Measurements from ENCODE around the gene MTG2.

- TF ChIP-seq MXI1 (IDR thresholded peaks at IDR 0.05; ENCODE audit: borderline replicate concordance, low read depth, low read length) = no peak
- TF ChIP-seq, protein P1, sequence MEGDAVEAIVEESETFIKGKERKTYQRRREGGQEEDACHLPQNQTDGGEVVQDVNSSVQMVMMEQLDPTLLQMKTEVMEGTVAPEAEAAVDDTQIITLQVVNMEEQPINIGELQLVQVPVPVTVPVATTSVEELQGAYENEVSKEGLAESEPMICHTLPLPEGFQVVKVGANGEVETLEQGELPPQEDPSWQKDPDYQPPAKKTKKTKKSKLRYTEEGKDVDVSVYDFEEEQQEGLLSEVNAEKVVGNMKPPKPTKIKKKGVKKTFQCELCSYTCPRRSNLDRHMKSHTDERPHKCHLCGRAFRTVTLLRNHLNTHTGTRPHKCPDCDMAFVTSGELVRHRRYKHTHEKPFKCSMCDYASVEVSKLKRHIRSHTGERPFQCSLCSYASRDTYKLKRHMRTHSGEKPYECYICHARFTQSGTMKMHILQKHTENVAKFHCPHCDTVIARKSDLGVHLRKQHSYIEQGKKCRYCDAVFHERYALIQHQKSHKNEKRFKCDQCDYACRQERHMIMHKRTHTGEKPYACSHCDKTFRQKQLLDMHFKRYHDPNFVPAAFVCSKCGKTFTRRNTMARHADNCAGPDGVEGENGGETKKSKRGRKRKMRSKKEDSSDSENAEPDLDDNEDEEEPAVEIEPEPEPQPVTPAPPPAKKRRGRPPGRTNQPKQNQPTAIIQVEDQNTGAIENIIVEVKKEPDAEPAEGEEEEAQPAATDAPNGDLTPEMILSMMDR (conservative IDR thresholded peaks at IDR 0.05; ENCODE audit: low read depth, low read length) = no peak
- no peak for TF ChIP-seq RCOR1 (IDR thresholded peaks at IDR 0.05; ENCODE audit: insufficient replicate concordance, low read length)
- no peak for TF ChIP-seq POLR2A (IDR thresholded peaks at IDR 0.05; ENCODE audit: low read depth, low read length)
- no peak for TF ChIP-seq BHLHE40 (IDR thresholded peaks at IDR 0.05; ENCODE audit: low read depth, low read length)
- TF ChIP-seq, protein P2, sequence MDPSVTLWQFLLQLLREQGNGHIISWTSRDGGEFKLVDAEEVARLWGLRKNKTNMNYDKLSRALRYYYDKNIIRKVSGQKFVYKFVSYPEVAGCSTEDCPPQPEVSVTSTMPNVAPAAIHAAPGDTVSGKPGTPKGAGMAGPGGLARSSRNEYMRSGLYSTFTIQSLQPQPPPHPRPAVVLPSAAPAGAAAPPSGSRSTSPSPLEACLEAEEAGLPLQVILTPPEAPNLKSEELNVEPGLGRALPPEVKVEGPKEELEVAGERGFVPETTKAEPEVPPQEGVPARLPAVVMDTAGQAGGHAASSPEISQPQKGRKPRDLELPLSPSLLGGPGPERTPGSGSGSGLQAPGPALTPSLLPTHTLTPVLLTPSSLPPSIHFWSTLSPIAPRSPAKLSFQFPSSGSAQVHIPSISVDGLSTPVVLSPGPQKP (IDR thresholded peaks at IDR 0.05; ENCODE audit: borderline replicate concordance, low read depth, low read length) = no peak
- TF ChIP-seq CEBPB (IDR thresholded peaks at IDR 0.05; ENCODE audit: low read depth, low read length) = no peak
- TF ChIP-seq MAFK (IDR thresholded peaks at IDR 0.05; ENCODE audit: low read depth, low read length) = no peak
- no peak for TF ChIP-seq RAD21 (IDR thresholded peaks at IDR 0.05; ENCODE audit: low read length)
Measured at GRCh38 chr20:62236766-62237513, 54.1 kb downstream of the MTG2 start.

Data from IMR-90 (cell line).